ENCODE data around the gene DNAJC4. TPM values are rescaled to one million over a fixed set of nuclear protein-coding genes. Genes with fewer than 3 reads are reported as not detected.

The DNAJC4 gene
- total RNA-seq, 1 experiment from 2014 or later, result 24.2 TPM

DNA sequence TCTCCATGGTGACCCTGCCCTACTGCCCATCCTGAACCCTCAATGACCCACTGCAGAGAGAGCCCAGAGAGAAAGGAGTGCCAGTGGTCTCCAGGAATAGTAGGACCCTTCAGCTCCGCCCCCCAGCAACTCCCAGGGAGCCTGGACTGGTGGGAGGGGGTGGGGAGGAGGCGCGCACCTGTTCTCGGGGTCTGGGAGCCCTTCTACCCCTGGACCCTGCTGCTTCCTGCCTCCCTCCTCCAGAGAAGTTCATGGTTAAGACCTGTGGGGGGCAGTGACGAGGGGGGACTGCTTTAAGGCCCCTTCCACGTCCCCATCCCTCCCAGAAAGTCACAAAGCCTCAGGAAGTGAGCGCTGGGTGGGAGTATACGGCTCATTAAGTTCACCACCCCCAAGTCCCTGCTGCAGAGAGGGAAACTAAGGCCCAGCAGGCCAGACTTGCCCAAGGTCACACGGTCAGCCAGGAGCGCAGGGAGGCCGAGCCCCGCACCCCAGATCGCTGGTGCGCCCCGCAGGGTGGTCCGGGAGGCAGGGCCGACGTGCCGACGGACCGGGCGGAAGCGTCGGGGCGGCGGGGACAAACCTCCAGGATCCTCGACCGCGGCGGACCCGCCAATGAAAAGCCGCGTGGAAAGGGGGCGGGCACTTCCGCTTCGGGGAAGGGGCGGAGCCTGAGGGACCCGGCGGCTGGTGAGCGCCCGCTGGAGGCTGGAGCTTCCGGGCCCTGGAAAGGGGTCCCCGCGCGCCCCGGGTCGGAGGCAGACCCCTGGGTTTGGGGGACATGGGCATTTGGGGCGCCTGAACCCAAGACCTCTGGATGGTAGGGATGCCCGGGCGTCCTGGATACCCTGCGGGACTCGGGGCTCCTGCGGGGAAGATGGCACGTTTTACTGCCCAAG, 4.5 kb upstream of the DNAJC4 start, which contains the start of the genes NUDT22 and TRPT1:
Gene NUDT22, plus strand, starts transcription at position 667 of the 899 bp plus-strand sequence. CDS start 379 bp downstream, outside the sequence.
Gene TRPT1, minus strand, starts transcription at position 579 of the 899 bp plus-strand sequence. Its CDS starts 326 bp downstream, at position 253.
- Mint-ChIP-seq H3K27me3 (ENCODE audit: low read depth) (no peaks in the 10 kb centered on the region; the same call in 1 of the 2 replicates), H3K27ac (peak within 1 kb of the TSS; percentile 59 to 92 (median 63); a peak in 4 of 7 replicates), H3K4me1 (peaks cover 21 to 24% of the 10 kb centered on the region in 2 experiments), H3K9me3 (no peaks in the 10 kb centered on the region), H3K36me3 (ENCODE audit: insufficient read depth in 1 of 3, low read depth in 3 of 3) (peaks cover 0 to 14% (median 14%) of the 10 kb centered on the region in 3 experiments; a peak in 5 of 7 replicates), H3K4me3 (peak within 1 kb of the TSS; percentile 80 to 91)
- Histone ChIP-seq H4K8ac (replicated peaks; ENCODE audit: insufficient read length, low read depth, low read length) (no peak within 1 kb of the TSS), H3K18ac (ENCODE audit: insufficient read length, low read depth, low read length) (no peak within 1 kb of the TSS), H2AFZ (ENCODE audit: low read length) (no peak within 1 kb of the TSS), H4K5ac (ENCODE audit: insufficient read length, low read depth, low read length) (no peak within 1 kb of the TSS), H3K4ac (ENCODE audit: low read depth, low read length) (no peak within 1 kb of the TSS), H3K23ac (ENCODE audit: insufficient read length, low read depth, low read length) (no peak within 1 kb of the TSS), H2BK15ac (ENCODE audit: low read depth, low read length) (no peak within 1 kb of the TSS), H3K23me2 (ENCODE audit: insufficient read length, low read depth, low read length, poor library complexity, severe bottlenecking) (peaks cover 24% of the 10 kb centered on the region), H3K79me1 (ENCODE audit: insufficient read depth, low read depth, low read length, poor library complexity, severe bottlenecking) (no peaks in the 10 kb centered on the region), H4K91ac (ENCODE audit: insufficient read length, low read depth, low read length) (no peak within 1 kb of the TSS), H3K79me2 (ENCODE audit: insufficient read depth, low read length) (no peaks in the 10 kb centered on the region), H3K4me2 (ENCODE audit: insufficient read depth, insufficient read length, low read length) (peak within 1 kb of the TSS; percentile 50), H3K9me3 (ENCODE audit: control insufficient read depth, low read depth, low read length) (no peaks in the 10 kb centered on the region), H2AK5ac (ENCODE audit: insufficient read length, low read length) (no peak within 1 kb of the TSS), H2BK12ac (ENCODE audit: insufficient read length, low read depth, low read length) (no peak within 1 kb of the TSS), H2BK120ac (ENCODE audit: low read depth, low read length, poor library complexity, severe bottlenecking) (no peak within 1 kb of the TSS), H3K14ac (ENCODE audit: insufficient read depth, low read length) (peak within 1 kb of the TSS; percentile 84), H3K27me3 (ENCODE audit: insufficient read depth, low read length) (no peaks in the 10 kb centered on the region), H3K27ac (ENCODE audit: insufficient read length, low read depth, low read length) (no peak within 1 kb of the TSS), H3T11ph (ENCODE audit: low read length) (no peak within 1 kb of the TSS), H4K20me1 (ENCODE audit: control insufficient read depth, insufficient read depth, insufficient read length) (no peaks in the 10 kb centered on the region), H3K56ac (ENCODE audit: insufficient read length, low read depth, low read length) (no peak within 1 kb of the TSS), H3K9ac (ENCODE audit: extremely low read depth, insufficient read length, low read length) (peak within 1 kb of the TSS; percentile 59), H3K4me1 (ENCODE audit: insufficient read depth, low read length) (0 out of 2 replicates have a peak, but pooled peaks cover 3% of the 10 kb centered on the region), H2BK20ac (ENCODE audit: low read depth, low read length, poor library complexity, severe bottlenecking) (no peak within 1 kb of the TSS), H2BK5ac (ENCODE audit: insufficient read length, low read length) (no peak within 1 kb of the TSS)
- no CpG with 5 or more reads among the region's 54 CpGs for WGBS (ENCODE audit: extremely low coverage, insufficient read length, low lambda C conversion rate)
- peak; percentile 90 for DNase-seq
- TF ChIP-seq, protein P1, sequence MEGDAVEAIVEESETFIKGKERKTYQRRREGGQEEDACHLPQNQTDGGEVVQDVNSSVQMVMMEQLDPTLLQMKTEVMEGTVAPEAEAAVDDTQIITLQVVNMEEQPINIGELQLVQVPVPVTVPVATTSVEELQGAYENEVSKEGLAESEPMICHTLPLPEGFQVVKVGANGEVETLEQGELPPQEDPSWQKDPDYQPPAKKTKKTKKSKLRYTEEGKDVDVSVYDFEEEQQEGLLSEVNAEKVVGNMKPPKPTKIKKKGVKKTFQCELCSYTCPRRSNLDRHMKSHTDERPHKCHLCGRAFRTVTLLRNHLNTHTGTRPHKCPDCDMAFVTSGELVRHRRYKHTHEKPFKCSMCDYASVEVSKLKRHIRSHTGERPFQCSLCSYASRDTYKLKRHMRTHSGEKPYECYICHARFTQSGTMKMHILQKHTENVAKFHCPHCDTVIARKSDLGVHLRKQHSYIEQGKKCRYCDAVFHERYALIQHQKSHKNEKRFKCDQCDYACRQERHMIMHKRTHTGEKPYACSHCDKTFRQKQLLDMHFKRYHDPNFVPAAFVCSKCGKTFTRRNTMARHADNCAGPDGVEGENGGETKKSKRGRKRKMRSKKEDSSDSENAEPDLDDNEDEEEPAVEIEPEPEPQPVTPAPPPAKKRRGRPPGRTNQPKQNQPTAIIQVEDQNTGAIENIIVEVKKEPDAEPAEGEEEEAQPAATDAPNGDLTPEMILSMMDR (conservative IDR thresholded peaks at IDR 0.05), result peak; percentile 46

All from H9 (cell line).